AG04449 (cell line): ENCODE data around the gene CDH15.
"Not testable (repeated sequence)": the region's sequence is repeated elsewhere in the genome, so short reads cannot be mapped to it uniquely, and the experiment has no call there.

Experiments
- CTCF ChIA-PET: fragments of 350-600 bp; formaldehyde crosslinking; extraction: SDS; loops from one replicate; lab custom pipeline; 2021; ENCODE audit warnings: antibody characterized with exemption; lab: Yijun Ruan, JAX
- POLR2A ChIA-PET: fragments of 400-600, 350-600 bp; formaldehyde crosslinking; extraction: SDS; loops from one replicate; lab custom pipeline; 2020; ENCODE audit warnings: antibody characterized with exemption, inconsistent platforms; lab: Yijun Ruan, JAX
- DNase-seq: peaks from one replicate; pipeline ENCODE4 v3.0.0-alpha.2; 2010; ENCODE audit warnings: low read depth, low spot score
- H3K4me3 ChIP-seq: 2 replicates; pipeline ENCODE4 v1.5.1; 2011; ENCODE audit warnings: low read depth, mild to moderate bottlenecking, control low read depth, low read length
- TF ChIP-seq, protein P1 (sequence below): IDR thresholded peaks from one replicate; pipeline ENCODE4 v1.5.1; 2011; ENCODE audit warnings: mild to moderate bottlenecking, moderate library complexity, low read length, control low read depth, inconsistent platforms; ENCODE audit not compliant: insufficient read depth; ENCODE audit errors: missing control alignments

The CDH15 gene

DNA sequence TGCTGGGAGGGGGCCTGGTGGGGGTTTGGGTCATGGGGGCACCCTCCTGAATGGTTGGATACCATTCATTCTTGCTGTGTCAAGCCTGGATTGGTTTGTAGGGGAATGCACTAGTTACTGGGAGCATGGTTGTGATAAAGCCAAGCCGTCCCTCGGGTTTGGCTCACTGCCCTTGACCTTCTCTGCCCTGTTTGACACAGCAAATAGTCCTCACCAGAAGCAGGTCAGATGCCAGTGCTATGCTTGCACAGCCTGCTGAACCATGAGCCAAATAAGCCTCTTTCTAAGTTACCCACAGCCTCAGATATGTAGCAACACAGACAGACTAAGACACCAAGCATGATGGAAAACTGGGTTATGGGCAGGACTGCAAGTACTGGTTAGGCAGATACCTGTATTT lies 60.6 kb downstream of the CDH15 start:
- H3K4me3 ChIP-seq = no peak overlapping the region
- POLR2A ChIA-PET = no interaction called here
- TF ChIP-seq, protein P1, sequence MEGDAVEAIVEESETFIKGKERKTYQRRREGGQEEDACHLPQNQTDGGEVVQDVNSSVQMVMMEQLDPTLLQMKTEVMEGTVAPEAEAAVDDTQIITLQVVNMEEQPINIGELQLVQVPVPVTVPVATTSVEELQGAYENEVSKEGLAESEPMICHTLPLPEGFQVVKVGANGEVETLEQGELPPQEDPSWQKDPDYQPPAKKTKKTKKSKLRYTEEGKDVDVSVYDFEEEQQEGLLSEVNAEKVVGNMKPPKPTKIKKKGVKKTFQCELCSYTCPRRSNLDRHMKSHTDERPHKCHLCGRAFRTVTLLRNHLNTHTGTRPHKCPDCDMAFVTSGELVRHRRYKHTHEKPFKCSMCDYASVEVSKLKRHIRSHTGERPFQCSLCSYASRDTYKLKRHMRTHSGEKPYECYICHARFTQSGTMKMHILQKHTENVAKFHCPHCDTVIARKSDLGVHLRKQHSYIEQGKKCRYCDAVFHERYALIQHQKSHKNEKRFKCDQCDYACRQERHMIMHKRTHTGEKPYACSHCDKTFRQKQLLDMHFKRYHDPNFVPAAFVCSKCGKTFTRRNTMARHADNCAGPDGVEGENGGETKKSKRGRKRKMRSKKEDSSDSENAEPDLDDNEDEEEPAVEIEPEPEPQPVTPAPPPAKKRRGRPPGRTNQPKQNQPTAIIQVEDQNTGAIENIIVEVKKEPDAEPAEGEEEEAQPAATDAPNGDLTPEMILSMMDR = no peak
- DNase-seq = no peak
- CTCF ChIA-PET = interaction anchor here (2.9 kb wide), 1 partner anchor 8 kb away, joined by 16 read pairs; no protein-coding TSS in a partner anchor

DNA sequence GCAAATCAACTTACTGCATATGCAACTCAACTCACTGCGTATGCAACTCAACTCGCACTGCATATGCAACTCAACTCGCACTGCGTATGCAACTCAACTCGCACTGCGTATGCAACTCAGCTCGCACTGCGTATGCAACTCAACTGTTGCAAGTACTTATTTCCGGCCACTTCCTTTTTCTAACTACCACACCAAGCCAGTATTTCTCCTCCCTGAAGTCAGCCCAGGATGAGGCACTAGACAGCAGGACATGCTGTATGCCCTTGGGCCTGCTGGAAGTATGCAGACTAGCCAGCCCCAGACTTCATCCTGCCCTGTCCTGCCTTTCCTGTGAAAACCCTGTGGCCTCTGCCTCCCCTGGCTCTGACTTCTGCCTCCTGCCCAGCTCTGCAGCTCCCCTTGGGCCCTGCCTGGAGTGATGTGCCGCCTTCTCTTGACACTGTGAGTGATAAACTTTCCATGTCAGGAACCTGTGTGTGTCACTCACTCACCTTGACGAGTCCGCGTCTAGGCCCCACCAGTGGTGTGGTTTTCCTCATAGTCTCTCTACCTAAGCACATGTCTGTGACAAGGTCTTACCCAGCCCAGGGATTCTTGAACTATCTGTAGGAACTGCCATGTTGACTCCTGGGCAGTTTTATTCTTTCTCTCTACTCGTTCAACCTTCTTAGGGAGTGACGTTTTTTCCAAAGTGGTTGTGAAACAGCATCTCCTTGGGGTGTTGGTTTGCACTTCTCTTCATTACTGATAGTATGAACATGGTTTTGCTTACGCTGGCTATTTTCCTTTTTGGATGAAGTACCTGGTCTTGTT lies 62.3 kb downstream of the CDH15 start:
- H3K4me3 ChIP-seq = no peak overlapping the region
- TF ChIP-seq, protein P1 = no peak
- ChIA-PET POLR2A (no interaction called here), CTCF (no interaction called here)
- no peak for DNase-seq

DNA sequence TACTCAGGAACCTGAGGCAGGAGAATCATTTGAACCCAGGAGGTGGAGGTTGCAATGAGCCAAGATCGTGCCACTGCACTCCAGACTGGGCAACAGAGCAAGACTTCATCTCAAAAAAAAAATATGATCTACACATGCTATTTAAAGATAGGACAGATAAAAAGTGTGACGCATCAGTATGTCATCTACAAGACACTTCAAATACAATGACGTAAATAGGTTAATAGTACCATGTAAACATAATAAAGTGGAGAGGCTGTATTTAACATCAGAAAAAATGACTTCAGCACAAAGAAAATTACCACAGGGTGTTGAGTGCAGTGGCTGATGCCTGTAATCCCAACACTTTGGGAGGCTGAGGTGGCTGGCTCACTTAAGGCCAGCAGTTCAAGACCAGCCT lies 66.2 kb downstream of the CDH15 start:
- TF ChIP-seq, protein P1 = no peak
- POLR2A ChIA-PET = no interaction called here

DNA sequence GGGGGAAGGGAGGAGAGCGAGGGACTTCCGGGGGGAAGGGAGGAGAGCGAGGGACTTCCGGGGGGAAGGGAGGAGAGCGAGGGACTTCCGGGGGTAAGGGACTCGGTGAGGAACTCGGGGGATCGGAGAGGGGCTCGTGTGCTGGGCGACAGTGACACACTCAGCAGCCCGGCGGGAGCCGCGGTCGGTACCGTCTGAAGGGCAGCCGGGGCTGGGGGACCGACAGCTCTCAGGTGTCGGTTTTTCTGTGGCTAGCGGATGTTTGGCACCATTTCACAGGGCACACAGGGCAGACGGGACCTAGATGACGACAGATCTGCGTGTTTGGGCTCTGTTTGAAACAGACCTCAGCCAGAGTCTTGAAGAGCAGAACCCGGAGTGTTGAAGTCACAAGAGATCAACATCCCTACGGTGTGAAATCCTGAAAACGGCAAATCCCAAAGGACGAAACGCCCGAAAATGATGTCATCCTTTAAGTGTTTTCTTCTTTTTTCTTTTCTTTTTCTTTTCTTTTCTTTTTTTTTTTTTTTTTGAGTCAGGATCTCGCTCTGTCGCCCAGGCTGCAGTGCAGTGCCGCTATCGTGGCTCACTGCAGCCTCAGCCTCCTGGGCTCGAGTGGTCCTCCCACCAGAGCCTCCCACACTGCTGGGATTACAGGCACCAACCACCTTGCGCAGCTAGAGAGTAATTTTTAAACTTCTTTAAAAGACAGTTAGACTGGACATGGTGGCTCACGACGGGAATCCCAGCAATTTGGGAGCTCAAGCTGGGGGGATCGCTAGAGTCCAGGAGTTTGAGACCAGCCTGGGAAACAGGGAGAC lies 69.8 kb downstream of the CDH15 start:
- POLR2A ChIA-PET = interaction anchor here (0.6 to 1.1 kb wide), 2 partner anchors 254 to 456 kb away, joined by 3 to 4 read pairs; no protein-coding TSS in a partner anchor
- TF ChIP-seq, protein P1 = no peak
- CTCF ChIA-PET = interaction anchor here (0.7 to 2.2 kb wide), 7 partner anchors 10 to 316 kb away, joined by 3 to 16 read pairs (median 6); no protein-coding TSS in a partner anchor
- H3K4me3 ChIP-seq = peak overlapping the region; percentile 96
- DNase-seq = peak; percentile 28

More for the DNA sequence above, 66.2 kb downstream of the CDH15 start:
- CTCF ChIA-PET = no interaction called here
- H3K4me3 ChIP-seq = no peak overlapping the region
- no peak for DNase-seq

DNA sequence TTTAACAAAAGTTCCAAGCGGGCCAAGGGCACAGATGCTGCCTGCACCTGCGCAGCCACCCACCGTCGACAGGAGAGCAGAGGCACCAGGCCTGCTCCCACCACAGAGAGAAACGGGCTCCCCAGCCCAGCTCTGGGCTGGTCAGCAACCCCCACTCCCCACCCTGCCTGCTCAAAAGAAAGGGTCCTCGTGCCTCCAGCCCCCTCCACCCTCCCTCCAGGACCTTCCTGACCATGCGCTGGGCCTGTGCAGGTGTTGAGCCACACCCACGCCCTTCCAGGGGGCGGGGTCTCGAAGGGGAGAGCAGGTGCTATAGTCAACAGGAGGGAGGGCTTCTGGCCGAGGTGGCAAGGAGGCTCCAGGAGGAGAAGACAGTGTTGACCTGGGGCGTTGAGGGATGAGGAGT lies 71.2 kb downstream of the CDH15 start:
- TF ChIP-seq, protein P1 = no peak
- POLR2A ChIA-PET = no interaction called here
- no peak for DNase-seq
- CTCF ChIA-PET = no interaction called here
- H3K4me3 ChIP-seq = no peak overlapping the region

DNA sequence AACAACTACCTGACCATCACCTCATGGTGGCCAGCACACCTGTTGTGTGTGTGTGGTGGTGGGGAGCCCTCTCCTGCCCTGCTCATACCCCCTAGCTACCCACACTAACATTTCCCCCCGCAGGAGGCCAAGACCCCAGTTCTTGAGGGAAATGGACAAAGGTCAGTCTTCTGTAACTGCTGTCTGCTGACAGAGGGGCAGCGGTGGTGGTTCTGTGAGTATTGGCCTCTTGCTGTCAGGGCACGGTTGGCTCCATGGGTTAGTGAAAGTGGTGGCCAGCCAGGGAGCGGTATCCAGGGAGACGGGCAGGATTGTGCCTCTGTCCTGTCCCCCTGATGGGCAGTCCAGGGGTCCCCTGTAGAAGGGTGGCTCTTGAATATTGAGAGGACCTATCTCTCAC lies 72.1 kb downstream of the CDH15 start:
- ChIA-PET CTCF (no interaction called here), POLR2A (no interaction called here)
- no peak overlapping the region for H3K4me3 ChIP-seq
- TF ChIP-seq, protein P1 = no peak
- DNase-seq = no peak

DNA sequence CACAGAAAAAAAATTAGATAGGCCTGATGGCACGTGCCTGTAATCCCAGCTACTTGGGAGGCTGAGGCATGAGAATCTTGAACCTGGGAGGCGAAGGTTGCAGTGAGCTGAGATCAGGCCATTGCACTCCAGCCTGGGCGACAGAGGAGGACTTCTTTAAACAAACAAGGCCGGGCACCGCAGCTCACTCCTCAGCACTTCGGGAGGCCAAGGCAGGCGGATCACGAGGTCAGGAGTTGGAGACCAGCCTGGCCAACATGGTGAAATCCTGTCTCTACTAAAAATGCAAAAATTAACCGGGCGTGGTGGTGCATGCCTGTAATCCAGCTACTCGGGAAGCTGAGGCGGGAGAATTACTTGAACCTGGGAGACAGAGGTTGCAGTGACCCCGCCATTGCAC lies 72.7 kb downstream of the CDH15 start:
- CTCF ChIA-PET, H3K4me3 ChIP-seq, DNase-seq, POLR2A ChIA-PET: not testable (repeated sequence)
